ENCODE measurements around the gene TRIM9. TPM values are rescaled to one million over a fixed set of nuclear protein-coding genes. Genes with fewer than 3 reads are reported as not detected.

The TRIM9 gene
- total RNA-seq, 2 donors from 2014 or later = 0.44 to 1.3 TPM

DNA sequence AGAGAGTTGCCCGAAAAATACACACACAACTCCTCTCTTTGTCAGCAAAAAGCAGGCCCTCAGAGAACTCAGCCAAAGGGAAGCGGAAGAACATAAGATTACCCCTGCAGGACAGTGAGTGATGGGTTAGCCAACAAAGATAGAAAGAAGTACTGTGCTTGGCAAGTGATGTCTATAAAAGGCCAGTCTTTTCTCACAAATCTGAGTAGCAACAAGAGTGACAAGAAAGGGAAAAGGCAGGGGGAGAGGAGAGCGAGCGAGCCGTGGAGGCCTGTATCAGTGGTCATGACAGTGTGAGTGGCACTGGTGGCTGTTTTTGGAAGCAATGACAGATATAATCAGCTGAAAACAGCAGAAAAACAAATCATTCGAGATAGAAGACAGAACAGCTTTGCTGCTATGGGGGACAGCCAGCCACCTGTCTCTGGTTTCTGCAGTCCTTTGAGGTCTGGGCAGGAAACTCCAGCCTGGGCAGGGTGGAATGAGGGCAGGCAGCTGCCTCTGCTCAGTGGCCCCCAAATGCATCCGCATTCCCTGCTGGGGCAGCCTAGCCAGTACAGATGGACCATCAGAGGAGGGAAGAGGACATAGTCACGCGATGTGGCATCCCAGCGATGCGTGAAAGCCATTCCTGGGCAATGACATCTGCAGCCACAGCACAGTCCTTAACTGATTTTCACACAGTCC is 74.7 kb downstream of the TRIM9 start:
- H3K36me3 ChIP-seq = no peaks in the 10 kb centered on the region
- no peaks in the 10 kb centered on the region for H3K4me1 ChIP-seq
- H3K27me3 ChIP-seq = no peaks in the 10 kb centered on the region
- no peak overlapping the region for H3K4me3 ChIP-seq
- no peak for DNase-seq (ENCODE audit: low spot score)
- H3K9me3 ChIP-seq = no peaks in the 10 kb centered on the region
- H3K27ac ChIP-seq = no peak overlapping the region
- TF ChIP-seq, protein P1, sequence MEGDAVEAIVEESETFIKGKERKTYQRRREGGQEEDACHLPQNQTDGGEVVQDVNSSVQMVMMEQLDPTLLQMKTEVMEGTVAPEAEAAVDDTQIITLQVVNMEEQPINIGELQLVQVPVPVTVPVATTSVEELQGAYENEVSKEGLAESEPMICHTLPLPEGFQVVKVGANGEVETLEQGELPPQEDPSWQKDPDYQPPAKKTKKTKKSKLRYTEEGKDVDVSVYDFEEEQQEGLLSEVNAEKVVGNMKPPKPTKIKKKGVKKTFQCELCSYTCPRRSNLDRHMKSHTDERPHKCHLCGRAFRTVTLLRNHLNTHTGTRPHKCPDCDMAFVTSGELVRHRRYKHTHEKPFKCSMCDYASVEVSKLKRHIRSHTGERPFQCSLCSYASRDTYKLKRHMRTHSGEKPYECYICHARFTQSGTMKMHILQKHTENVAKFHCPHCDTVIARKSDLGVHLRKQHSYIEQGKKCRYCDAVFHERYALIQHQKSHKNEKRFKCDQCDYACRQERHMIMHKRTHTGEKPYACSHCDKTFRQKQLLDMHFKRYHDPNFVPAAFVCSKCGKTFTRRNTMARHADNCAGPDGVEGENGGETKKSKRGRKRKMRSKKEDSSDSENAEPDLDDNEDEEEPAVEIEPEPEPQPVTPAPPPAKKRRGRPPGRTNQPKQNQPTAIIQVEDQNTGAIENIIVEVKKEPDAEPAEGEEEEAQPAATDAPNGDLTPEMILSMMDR (IDR thresholded peaks at IDR 0.05) = no peak

DNA sequence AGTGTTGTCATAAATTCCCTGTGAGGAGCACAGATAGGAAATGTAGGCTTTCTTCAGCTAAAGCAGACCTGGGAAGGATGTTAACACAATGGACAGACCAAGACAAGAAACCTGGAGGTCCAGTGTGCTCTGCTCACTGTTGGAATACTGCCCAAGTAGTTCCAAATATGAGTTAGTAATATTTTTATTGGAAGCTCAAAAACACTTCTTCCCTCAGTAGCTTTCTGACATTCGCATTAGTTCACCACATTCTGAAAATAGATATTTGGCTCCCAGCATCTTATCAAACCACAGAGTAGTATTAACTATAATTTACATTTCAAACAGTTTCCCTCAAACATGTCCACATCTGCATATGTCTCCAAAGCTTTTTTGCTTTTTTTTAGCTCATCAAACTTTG is 75.8 kb downstream of the TRIM9 start:
- H3K27me3 ChIP-seq = no peaks in the 10 kb centered on the region
- no peaks in the 10 kb centered on the region for H3K36me3 ChIP-seq
- no peak overlapping the region for H3K4me3 ChIP-seq
- H3K27ac ChIP-seq = no peak overlapping the region
- no peak for DNase-seq (ENCODE audit: low spot score)
- no peaks in the 10 kb centered on the region for H3K4me1 ChIP-seq
- TF ChIP-seq, protein P1 (IDR thresholded peaks at IDR 0.05) = no peak
- H3K9me3 ChIP-seq = no peaks in the 10 kb centered on the region

DNA sequence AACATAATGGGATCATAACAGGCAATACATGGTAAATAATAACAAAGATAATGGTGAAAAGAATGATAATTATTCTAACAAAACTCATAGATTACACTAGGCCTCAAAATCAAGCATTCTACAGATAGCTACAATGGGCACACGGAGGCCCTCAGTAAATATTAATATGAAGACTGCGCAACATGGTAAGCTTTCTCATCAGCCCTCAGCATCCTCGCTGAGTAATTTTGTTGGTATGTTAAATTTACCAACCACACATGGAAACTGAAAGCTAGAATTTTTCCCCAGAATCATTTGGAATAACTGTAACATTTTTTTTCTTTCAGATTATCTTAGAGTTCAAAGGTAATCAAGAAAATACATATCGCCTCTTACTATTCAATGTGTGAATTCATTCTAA is 76.4 kb downstream of the TRIM9 start:
- Histone ChIP-seq H3K27ac (no peak overlapping the region), H3K9me3 (no peaks in the 10 kb centered on the region), H3K4me1 (no peaks in the 10 kb centered on the region), H3K36me3 (no peaks in the 10 kb centered on the region), H3K4me3 (no peak overlapping the region), H3K27me3 (no peaks in the 10 kb centered on the region)
- no peak for DNase-seq (ENCODE audit: low spot score)
- TF ChIP-seq, protein P1 (IDR thresholded peaks at IDR 0.05) = no peak

DNA sequence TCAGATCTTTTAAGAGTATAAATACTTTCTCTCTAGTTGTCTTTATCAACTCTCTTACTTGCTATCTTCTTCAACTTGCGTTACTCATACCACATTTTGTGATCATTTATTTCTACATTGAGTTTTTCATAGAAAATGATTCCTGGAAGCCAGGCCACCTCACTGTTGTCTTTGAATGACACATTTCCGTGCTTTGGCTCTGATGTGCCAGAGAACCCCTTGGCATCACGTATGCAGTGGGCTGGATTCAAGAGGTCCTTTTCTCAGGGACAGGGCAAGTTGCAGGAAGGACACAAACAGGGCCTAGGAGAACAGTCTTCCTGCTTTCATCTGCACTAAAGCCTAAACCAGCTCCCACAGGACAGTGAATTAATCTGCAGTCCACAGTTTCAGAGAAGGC is 80.3 kb downstream of the TRIM9 start:
- Histone ChIP-seq H3K4me3 (no peak overlapping the region), H3K27me3 (no peaks in the 10 kb centered on the region), H3K27ac (no peak overlapping the region), H3K9me3 (no peaks in the 10 kb centered on the region), H3K36me3 (no peaks in the 10 kb centered on the region), H3K4me1 (no peaks in the 10 kb centered on the region)
- no peak for DNase-seq (ENCODE audit: low spot score)
- TF ChIP-seq, protein P1 (IDR thresholded peaks at IDR 0.05) = no peak

DNA sequence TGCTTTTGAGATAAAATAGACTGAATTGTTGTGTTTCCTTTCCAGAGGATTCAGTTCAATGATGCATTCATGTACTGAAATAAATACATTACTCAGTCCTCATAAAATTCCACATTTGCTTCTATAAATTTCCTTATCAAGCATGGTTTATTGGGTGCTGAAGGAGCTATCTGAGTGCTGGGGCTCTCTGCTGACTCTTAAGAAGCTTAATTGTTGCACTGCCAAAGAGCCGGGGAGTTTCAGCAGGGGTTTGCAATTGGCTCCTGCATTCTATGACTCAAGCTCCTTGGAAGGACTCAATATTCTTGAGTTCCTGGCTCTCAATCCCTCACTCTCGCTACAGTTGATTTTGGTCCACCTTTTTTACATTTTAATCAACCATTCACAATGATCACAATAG is 80.8 kb downstream of the TRIM9 start:
- no peak for DNase-seq (ENCODE audit: low spot score)

More for the DNA sequence above, 80.8 kb downstream of the TRIM9 start:
- no peaks in the 10 kb centered on the region for H3K36me3 ChIP-seq
- no peak overlapping the region for H3K27ac ChIP-seq
- no peak overlapping the region for H3K4me3 ChIP-seq
- TF ChIP-seq, protein P1 (IDR thresholded peaks at IDR 0.05) = no peak
- no peaks in the 10 kb centered on the region for H3K4me1 ChIP-seq
- no peaks in the 10 kb centered on the region for H3K9me3 ChIP-seq
- no peaks in the 10 kb centered on the region for H3K27me3 ChIP-seq

Measured in right atrium auricular region (tissue), 2 donors.